Dermis blood vessel endothelial cell (primary cell): Measurements from ENCODE around the gene SLC16A10. TPM values are rescaled to one million over a fixed set of nuclear protein-coding genes. Genes with fewer than 3 reads are reported as not detected.
"Not testable (repeated sequence)": the region's sequence is repeated elsewhere in the genome, so short reads cannot be mapped to it uniquely, and the experiment has no call there.

Source experiments
- DNase-seq: peaks from one replicate; pipeline ENCODE4 v3.0.0; 2010
- total RNA-seq: library from RNA; depleted of rRNA; stranded (reverse); fragments of >200 nt; gene quantifications from 2 replicates; pipeline ENCODE4 v1.2.3, GENCODE V29; 2014

Gene SLC16A10
- total RNA-seq, 1 donor from 2014 or later: under 0.01 TPM

GRCh38 chr6:111132669-111133068, 45.4 kb downstream of the SLC16A10 start:
- DNase-seq: not testable (repeated sequence)

GRCh38 chr6:111134236-111134869, 47.0 kb downstream of the SLC16A10 start:
- DNase-seq: not testable (repeated sequence)

- DNase-seq: not testable (repeated sequence)
Observed at GRCh38 chr6:111137489-111138093, 50.3 kb downstream of the SLC16A10 start.

- DNase-seq: no peak
Observed at GRCh38 chr6:111147440-111147839, 60.1 kb downstream of the SLC16A10 start.

GRCh38 chr6:111148110-111148509, 60.8 kb downstream of the SLC16A10 start:
- DNase-seq: no peak

- no peak for DNase-seq
Observed at GRCh38 chr6:111150577-111150976, 63.3 kb downstream of the SLC16A10 start.

GRCh38 chr6:111154981-111155380, 67.7 kb downstream of the SLC16A10 start:
- no peak for DNase-seq

- DNase-seq: no peak
Observed at GRCh38 chr6:111157412-111157811, 70.1 kb downstream of the SLC16A10 start.

GRCh38 chr6:111159633-111160032, 72.3 kb downstream of the SLC16A10 start:
- DNase-seq: no peak

- no peak for DNase-seq
Observed at GRCh38 chr6:111161650-111162049, 74.3 kb downstream of the SLC16A10 start.

- no peak for DNase-seq
Observed at GRCh38 chr6:111162504-111162903, 75.2 kb downstream of the SLC16A10 start.

- no peak for DNase-seq
Observed at GRCh38 chr6:111171577-111172400, 84.5 kb downstream of the SLC16A10 start.

- DNase-seq: no peak
Observed at GRCh38 chr6:111172563-111172962, 85.3 kb downstream of the SLC16A10 start.

GRCh38 chr6:111173341-111173740, 86.0 kb downstream of the SLC16A10 start:
- DNase-seq: no peak

- DNase-seq: peak; percentile 1
Observed at GRCh38 chr6:111173946-111174345, 86.6 kb downstream of the SLC16A10 start.

GRCh38 chr6:111175109-111175508, 87.8 kb downstream of the SLC16A10 start:
- no peak for DNase-seq

GRCh38 chr6:111176038-111176759, 88.9 kb downstream of the SLC16A10 start:
- DNase-seq: no peak

- DNase-seq: no peak
Observed at GRCh38 chr6:111176760-111177099, 89.4 kb downstream of the SLC16A10 start.

- no peak for DNase-seq
Observed at GRCh38 chr6:111177131-111177530, 89.8 kb downstream of the SLC16A10 start.

GRCh38 chr6:111183702-111184517, 96.6 kb downstream of the SLC16A10 start:
- DNase-seq: no peak

GRCh38 chr6:111184827-111185532, 97.7 kb downstream of the SLC16A10 start:
- DNase-seq: no peak

- no peak for DNase-seq
Observed at GRCh38 chr6:111185954-111186353, 98.7 kb downstream of the SLC16A10 start.
